HG03064 (cell line): ENCODE measurements around the gene CRACDL.
"Not testable (repeated sequence)": the region's sequence is repeated elsewhere in the genome, so short reads cannot be mapped to it uniquely, and the experiment has no call there.

ENCODE experiments used
- ATAC-seq: cut with Tn5 transposase; IDR thresholded peaks from one replicate; pipeline ENCODE4 v1.9.1; 2021; ENCODE audit warnings: low read depth; ENCODE audit not compliant: unreplicated experiment

The CRACDL gene

DNA sequence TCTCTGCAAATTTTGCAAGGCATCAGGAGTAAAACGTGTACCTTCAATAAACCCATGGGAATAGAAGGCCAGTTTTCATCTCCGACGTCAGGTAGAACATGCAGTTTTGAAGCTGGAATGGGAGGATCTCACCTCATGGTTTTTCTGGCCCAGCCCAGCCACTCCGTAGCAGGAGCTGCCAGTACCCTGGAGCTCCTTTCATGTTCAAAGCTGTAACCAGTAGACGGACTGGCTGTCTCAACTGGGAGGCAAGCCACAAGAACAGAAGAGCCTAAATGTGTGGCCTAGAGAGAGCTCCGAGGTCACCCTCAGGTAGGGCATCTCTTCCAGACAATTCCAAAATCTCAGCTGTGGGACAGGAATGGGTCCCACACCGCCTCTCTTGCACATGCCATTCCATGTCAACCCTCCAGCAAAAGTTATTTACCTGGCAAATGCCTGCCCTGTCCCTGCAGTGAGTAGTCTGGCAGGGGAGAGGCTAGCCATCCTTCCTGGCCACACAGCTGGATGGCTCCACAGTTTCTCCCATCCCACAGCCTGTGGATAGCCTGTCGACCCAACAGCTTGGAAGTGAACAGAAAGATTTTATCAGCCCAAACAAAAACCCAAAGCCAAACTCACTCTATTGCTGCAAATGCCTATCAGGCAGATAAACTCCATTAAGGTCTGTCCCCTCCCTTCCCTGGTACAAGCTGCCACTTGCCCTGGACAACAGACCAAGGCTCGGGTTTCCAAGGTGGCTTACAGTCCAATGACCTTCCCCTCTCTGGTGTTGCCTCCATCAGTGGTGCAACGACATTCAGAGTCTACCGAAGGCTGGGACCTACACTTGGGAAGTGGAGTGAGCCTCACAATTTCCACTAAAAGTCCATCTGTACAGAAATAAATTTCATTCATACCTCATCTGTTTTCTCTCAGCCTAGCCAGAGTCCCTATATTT, 27.8 kb downstream of the CRACDL start:
- no peak for ATAC-seq

DNA sequence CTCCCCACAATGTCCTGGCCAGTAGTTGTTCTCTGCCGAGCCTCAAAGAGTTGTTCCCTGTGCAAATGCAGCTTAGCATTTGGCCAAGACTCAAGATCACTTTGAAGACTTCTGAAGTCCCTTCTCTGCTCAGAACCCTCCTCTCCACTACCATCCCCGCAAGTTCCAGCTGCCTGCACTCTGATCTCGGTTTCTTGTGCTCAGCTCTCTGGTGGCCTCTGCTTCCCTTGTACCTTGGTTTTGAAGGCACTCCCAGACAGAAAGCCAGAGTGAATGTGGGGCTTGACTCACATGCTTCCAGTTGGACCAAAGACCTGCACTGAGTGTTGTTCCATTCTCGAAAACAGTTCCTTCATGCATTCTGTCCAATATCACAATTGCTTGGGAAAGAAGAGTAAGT, 28.6 kb downstream of the CRACDL start:
- ATAC-seq, result no peak

- no peak for ATAC-seq
These were observed 32.1 kb downstream of the CRACDL start for GRCh38 chr2:98903767-98904485.

DNA sequence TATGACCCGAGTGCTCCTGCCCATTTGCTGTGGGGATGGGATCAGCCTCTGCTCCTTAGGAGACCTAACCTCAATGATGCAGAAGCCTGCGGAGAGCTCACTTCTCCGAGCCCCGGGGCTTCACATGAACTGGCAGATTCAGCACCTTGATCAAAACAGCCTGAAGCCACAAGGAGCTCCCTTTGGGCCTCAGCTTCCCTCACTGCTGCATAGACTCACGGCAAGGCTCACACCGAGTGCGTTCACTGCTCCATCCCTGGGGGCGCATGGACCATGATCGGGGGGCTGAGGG, 33.0 kb downstream of the CRACDL start:
- ATAC-seq, result no peak

DNA sequence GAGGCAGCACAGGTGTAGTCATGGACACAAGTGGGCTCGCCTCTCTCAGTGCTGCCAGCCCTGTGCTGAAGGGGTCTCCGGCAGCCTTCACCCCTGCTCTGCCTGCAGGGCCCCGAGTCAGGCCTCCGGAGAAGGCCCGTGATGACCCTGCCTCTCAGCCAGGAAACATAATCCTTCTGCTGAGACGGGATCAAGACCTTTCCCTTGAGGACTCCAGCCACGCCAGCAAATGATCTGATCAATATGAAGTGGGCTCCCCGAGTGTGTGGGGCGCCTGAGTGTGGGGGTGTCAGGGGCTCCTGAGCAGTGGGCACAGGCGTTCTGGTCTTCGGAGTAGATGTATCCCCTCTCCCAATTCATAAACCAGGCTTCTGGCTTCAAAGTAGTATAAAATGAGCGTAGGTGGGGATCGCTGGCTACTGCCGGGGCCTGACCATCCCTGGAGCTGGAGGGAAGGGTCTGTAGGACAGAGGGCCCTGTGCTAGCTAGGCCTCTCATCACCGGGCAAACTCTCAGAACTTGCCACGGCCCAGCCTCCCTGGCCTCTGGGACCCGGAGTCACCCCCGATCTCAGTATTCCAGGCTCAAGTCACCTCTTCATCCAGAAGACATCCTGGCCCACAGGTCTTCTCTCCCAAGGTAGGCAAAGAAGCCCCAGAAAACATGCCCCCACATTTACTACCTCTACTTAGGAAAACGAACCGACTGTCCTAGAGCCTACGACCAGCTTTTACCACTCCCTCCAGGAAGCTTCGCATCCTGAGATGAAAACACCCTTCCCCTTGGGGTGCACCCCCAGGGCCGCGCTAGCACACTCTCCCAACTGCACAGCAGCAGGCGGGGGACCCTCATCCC, 33.6 kb downstream of the CRACDL start:
- no peak for ATAC-seq

- no peak for ATAC-seq
These were observed 34.3 kb downstream of the CRACDL start for GRCh38 chr2:98901702-98902101.

DNA sequence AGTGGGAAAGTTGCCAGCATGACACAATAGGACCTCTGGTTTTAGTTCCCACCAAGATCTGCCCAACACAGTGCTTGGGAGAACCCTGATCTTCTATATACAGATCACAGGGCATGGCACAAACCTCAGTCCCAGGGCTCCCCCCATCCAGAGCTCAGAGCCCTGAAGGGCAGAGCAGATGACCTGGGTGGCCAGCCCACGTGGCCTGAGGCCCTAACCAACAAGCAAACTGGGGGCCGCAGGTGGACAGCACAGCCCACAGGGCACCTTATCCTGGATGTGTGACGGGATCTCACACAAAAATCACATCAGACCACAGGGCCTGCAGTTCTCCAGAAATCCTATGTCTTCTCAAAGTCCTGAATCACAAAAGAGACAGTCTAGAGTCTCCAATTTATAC, 34.7 kb downstream of the CRACDL start:
- ATAC-seq, result no peak

DNA sequence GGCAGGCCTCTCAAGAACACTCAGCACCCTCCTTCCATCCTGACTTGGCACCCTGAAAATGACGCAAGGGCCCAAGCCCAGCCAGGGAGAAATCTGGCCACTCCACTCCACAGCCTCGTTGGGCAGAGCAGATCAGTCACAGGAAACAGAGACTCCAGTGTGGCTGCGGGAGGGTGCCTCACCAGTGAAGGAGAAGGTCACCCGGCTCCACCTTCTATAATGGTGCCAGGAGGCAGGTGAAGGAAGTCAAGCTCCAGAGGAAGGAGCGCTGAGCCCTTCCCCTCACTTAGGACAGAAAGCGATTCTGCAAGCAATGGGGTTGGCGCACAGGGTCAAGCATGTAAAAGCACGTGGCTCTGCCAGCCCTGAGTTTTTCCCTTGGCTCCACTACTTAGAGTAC, 35.3 kb downstream of the CRACDL start:
- ATAC-seq, result no peak

DNA sequence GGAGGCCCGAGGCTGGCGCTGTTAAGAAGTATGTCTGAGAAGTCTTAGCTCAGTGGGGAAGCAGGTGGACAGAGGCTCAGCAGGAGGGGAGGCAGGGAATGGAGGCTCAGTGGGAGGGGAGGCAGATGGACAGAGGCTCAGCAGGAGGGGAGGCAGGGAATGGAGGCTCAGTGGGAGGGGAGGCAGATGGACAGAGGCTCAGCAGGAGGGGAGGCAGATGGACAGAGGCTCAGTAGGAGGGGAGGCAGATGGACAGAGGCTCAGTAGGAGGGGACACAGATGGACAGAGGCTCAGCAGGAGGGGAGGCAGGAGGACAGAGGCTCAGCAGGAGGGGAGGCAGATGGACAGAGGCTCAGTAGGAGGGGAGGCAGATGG, 36.3 kb downstream of the CRACDL start:
- not testable (repeated sequence) for ATAC-seq

DNA sequence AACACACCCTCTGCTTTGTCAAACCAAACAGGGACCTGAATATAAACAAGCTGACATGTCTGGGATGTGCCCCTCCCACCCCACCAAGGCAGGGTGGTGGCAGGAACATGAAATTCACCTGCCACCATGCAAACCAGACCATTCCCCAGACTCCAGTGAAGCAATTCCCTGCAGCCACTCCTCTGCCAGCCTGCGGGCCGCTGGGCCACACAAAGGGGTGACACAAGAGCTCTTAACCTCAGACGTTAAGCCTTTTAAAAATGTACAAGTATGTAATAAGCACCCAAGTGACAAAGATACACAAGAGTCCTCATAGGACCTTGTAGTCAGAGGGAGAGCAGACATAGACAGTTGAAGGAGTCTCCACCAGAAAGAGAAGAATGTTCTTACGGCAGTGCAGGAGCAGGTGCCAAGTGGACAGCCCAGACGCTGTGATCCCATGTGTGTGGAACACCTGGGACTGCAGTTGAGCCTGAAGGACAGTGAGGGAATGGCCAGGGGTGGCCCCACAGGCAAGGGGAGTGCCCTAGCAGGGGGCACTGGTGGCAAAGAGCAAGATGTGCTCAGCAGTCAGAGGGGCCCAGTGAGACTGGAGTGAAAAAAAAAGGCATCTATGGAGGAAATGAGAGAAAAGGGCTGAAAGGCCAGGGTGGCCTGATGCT, 36.9 kb downstream of the CRACDL start:
- no peak for ATAC-seq

- no peak for ATAC-seq
These were observed 37.6 kb downstream of the CRACDL start for GRCh38 chr2:98898423-98898841.

GRCh38 chr2:98897746-98898145, 38.3 kb downstream of the CRACDL start:
- ATAC-seq, result no peak

DNA sequence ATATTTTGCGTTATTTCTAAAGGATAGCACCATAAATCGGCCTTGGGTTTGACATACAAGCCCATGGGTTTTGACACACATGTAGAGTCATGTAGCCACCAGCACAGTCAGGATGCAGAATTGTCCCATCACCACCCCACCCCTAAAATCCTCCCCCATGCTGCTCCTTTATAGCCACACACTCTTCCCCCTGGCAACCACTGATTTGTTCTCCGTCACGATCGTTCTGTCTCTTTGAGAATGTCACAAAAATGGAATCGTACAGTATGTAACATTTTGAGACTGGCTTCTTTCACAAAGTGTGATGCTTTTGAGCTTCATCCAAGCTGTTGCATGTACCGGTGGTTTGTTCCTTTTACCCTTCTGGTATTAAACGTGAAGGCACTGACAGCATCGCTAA, 39.1 kb downstream of the CRACDL start:
- no peak for ATAC-seq

DNA sequence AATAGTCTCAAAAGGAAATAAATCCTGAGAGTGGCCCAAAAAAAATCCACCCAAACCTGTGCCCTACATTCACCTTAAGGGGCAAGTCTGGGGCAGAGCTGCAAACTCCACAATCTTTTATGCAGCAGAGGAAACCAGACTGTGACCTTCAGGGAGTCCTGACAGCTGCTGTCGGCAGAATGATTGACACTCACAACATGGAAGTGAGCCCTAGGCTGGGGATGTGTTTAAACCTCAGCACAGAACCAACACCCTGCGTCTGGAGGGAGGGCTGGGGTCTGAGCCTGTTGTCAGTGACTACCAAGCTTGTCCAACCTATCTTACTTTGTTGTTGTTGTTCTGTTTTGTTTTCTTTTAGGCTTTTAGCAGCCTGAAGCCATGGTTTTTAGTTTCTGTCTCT, 39.6 kb downstream of the CRACDL start:
- no peak for ATAC-seq

DNA sequence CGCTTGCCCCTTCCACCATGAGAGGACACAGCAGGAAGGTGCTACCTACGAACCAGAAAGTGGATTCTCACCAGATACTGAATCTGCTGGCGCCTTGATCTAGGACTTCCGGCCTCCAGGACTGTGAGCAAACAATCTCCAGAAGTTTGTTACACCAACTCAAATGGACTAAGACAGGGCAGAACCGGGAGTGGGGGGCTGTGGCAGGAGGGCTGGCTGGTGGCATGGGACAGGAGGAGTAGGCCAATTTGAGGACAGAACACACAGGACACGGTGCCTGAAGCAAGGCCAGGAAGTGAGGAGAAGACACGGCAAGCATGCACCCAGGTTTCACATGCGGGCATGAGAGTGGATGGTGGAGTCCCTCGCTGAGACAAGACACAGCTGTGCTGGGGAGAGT, 40.1 kb downstream of the CRACDL start:
- no peak for ATAC-seq

DNA sequence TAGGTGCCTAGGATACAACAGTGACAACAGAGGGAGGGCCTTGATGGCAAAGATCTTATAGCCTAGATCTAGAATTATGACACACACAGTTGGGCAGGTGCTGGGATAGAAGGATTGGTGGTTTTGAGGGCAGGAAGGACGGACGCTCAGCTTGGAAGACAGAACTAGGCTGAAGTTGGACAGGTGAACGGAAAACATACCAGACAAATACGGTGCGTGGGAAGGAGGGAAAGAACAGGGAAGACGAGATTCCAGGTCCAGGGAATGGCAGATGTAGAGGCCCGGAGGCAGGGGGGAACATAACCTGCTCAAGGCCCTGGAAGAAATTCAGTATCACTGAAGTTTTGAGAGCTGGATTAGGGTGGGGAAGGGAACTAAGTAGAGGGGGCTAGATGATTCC, 40.8 kb downstream of the CRACDL start:
- no peak for ATAC-seq

DNA sequence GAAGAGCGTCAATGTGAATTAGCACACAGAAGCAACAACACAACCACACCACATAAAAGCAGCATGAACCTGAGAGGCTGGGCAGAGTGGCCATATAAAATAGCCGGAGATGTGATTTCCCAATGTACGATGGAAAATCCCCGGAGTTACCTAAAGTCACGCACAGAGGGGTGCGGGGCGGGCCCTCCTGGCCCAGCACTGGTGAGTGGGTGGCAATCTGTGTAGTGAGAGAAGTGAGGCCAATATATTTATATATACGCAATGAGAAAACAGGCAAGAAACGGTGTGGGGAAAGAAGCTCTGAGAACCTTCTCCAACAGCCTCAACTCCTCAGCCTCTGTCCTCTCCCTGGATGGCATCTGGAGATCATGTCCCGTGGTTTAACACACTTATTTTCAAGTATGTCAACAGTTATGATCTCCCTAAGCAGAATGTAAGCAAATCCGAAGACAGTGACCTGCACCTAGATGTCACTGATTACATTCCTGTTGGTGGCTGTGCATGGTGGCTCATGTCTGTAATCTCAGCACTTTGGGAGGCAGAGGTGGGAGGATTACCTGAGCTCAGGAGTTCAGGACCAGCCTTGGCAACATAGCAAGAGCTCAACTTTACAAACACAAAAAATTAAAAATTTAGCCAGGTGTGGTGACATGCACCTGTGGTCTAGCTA, 41.6 kb downstream of the CRACDL start:
- no peak for ATAC-seq

- no peak for ATAC-seq
These were observed 42.1 kb downstream of the CRACDL start for GRCh38 chr2:98893911-98894321.

GRCh38 chr2:98892871-98893270, 43.2 kb downstream of the CRACDL start:
- no peak for ATAC-seq

GRCh38 chr2:98891591-98891990, 44.4 kb downstream of the CRACDL start:
- no peak for ATAC-seq
